ENCODE data around the gene CD209.
"Not testable (repeated sequence)": the region's sequence is repeated elsewhere in the genome, so short reads cannot be mapped to it uniquely, and the experiment has no call there.

Gene CD209

DNA sequence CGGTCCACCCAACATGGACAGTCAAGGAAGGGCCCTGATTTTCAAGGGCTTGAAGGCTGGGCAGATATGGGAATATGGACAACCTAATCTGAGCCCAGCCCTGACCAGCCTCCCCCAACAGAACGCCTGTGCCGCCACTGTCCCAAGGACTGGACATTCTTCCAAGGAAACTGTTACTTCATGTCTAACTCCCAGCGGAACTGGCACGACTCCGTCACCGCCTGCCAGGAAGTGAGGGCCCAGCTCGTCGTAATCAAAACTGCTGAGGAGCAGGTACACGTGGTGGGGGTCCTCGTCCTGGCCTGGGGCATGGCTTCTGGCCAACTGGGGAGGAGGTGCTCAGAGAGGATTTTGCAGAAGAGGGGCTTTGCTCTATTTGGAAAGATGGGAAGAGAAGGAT lies 19.2 kb upstream of the CD209 start:
- no peak for DNase-seq

GRCh38 chr19:7765043-7765442 lies 17.7 kb upstream of the CD209 start:
- not testable (repeated sequence) for DNase-seq

- not testable (repeated sequence) for DNase-seq
These were observed 16.8 kb upstream of the CD209 start for GRCh38 chr19:7764157-7764556.

DNA sequence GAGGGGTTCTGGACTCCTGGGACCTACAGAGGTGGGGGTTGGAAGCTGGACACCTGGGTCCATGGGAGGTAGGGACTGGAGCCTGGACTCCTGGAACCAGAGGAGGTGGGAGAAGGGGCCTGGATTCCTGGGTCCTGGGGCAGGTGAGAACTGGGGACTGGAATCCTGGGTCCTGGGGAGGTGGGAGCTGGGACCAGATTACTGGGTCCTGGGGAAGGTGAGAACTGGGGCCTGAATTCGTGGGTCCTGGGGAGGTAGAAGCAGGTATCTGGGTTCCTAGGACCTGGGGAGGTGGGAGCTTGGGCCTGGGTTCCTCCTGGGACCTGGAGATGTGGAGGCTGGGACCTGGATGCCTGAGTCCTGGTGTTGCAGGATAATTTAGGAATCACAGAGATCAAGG lies 16.4 kb upstream of the CD209 start:
- no peak for DNase-seq

GRCh38 chr19:7762719-7763293 lies 15.5 kb upstream of the CD209 start, which contains the start of gene CLEC4M:
CLEC4M (plus strand) TSS chr19:7763243; CDS start chr19:7763267, 24 bp downstream.
- DNase-seq: no peak

DNA sequence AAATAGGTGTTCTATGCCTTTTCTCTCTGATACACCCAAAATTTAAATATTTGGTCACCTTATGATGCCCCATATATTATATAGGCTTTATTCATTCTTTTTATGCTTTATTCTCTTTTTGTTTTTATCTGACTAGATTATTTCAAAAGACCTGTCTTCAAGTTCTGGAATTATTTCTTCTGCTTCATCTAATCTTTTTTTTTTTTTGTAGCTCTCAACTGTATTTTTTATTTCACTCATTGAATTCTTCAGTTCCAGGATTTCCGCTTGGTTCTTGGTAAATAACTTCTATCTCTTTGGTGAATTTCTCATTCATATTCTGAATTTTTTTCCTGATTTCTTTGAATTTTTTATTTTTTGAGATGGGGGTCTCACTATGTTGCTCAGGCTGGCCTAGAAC lies 11.8 kb upstream of the CD209 start:
- DNase-seq: no peak

GRCh38 chr19:7757358-7757757 lies 10.0 kb upstream of the CD209 start:
- no peak for DNase-seq

GRCh38 chr19:7756258-7756657 lies 8.9 kb upstream of the CD209 start:
- no peak for DNase-seq

DNA sequence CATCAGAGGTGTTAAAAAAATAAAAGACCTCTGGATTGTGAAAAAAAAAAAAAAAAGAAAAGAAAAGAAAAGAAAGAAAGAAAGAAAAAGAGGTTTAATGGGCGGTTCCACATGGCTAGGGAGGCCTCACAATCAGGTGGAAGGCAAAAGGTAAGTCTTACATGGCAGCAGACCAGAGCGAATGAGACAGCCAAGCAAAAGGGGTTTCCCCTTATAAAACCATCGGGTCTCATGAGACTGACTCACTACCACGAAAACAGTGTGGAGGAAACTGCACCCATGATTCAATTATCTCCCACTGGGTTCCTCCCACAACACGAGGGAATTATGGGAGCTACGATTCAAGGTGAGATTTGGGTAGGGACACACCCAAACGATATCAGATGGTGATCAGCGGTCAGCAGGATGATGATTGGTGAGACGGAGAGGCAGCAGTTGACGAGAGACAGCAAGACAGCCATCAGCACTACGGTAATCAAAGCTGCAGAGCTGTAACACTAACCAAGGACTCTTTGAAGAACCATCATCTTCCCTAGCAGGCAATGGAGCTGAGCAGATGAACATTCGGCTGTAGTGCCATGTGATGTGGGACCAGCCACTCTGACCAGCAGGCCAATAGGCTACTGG lies 3.9 kb upstream of the CD209 start:
- DNase-seq: no peak

DNA sequence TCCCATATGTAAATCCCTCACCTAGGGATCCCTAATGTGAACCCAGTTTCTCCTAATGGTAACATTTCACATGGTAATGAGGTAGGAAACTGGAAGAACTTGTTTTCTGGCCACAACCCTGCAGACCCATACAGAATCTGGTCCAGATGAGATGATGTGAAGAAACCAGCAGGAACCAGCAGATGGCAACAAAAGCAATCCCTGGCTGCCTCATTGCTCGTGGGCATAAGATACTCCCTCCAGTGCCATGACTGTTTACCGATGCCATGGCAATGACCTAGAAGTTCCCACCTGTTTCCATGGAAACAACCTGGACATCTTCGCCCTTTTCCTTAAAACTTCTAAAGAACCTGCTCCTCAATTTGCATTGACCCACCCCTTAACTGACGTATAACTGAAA lies 1.4 kb upstream of the CD209 start:
- DNase-seq: no peak

- DNase-seq: no peak
These were observed 837 bp upstream of the CD209 start for GRCh38 chr19:7748171-7748570.

DNA sequence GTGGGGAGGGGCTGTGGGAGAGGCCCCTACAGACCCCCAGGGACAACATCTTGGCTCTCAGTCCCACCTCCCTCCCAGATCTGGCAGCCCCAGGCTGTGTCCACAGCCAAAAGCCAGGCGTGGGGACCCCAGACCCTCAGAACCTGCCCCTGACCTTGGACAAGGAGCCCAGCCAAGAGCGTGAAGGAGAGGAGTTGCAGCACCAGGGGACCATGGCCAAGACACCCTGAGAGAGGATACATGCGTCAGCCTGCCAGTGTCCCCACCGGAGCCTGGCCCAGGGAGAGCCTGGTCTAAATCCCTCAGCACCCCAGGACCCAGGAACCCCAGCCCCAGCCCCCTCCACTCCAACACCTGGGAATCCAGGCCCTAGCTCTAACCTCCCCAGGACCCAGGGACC lies 1.0 kb downstream of the CD209 start:
- not testable (repeated sequence) for DNase-seq

- DNase-seq: no peak
These were observed 2.3 kb downstream of the CD209 start for GRCh38 chr19:7744871-7745650.

GRCh38 chr19:7744199-7744786 lies 3.0 kb downstream of the CD209 start:
- DNase-seq: no peak

DNA sequence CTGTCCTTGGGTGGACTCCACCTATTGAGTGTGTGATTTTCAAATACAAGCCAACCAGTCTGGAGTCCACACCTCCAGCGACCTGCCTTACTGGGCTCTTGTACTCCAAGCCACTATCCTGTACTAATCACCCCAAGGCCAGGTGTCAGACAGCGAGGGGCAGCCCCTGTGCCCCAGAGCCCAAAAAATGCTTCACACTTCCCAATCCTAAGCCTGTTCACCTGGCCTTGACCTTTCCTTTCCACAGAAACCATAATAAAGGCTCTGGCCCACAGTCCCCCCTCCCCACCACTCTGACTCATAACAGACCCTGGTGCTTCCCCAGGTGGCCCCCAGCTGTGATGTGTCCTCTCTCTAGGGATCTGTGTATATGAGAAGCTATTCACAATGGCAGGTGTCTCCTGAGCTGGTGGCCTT lies 3.9 kb downstream of the CD209 start:
- no peak for DNase-seq

DNA sequence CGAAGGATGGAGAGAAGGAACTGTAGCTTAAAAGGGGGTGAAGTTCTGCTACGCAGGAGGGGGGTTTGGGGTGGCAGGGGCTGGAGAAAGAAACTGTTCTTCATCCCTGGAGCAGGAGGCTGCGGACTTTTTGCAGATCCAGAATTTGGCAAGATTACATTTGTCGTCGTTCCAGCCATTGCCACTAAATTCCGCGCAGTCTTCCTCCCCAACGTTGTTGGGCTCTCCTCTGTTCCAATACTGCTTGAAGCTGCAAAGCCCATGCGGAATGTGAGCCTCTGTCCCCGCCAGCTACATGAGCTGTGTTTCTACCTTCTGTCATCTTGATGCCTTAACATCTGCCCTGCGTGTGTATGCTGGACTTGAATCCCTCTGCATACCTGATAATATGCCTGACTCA lies 4.3 kb downstream of the CD209 start:
- no peak for DNase-seq

GRCh38 chr19:7742575-7742974 lies 4.8 kb downstream of the CD209 start:
- no peak for DNase-seq

GRCh38 chr19:7740682-7741054 lies 6.7 kb downstream of the CD209 start:
- no peak for DNase-seq

GRCh38 chr19:7739801-7740681 lies 7.3 kb downstream of the CD209 start:
- DNase-seq: no peak

DNA sequence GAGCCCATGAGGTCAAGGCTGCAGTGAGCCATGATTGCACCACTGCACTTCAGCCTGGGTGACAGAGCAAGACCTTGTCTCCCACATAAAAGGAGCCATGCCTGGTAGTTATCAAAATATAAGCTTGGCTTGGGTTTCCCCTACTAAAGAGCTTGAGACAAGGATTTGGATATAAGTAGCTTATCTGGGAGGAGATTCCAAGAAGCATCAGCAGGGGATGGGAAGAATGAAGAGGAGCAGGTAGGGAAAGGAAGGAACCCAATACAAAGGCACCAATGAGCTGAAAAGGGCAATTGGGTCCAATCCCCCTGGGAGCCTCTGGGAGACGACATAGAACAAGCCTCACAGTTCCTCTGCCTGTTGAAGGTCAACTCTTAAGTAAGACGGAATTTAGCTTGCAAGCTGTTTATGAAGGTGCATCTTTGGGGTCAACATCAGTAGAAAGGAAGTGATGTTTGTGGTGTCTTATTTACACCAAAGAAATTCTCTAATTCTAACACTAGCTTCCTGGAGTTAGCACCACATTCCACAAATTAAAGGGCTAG lies 8.1 kb downstream of the CD209 start:
- no peak for DNase-seq

DNA sequence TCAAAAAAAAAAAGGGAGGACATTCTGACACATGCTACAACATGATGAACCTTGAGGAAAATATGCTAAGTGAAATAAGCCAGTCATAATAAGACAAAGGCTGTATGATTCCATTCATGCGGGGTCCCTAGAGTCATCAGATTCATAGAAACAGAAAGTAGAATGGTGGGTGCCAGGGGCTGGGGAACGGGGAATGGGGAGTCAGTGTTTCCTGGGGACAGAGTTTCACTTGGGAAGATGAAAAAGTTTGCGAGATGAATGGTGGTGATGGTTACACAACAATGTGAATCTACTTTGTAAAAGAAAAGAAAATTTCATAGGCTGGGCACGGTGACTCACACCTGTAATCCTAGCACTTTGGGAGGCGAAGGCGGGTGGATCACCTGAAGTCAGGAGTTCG lies 9.3 kb downstream of the CD209 start:
- no peak for DNase-seq

DNA sequence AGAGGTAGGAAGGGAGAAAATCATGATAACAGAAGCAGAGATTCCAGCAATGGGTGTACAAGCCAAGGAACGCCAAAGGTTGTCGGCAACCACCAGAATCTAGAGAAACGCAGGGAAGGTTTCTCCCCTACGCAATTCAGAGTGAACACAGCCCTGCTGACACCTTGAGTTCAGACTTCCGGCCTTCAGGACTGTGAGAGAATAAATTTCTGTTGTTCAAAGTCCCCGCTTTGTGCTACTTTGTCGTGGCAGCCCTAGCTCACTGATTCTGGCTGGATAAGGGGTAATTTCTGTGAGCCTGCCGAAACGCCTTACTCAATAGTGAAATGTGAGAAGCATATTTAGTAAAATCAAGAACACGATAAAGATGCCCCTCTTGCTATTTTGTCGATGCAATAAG lies 10.1 kb downstream of the CD209 start:
- no peak for DNase-seq

DNA sequence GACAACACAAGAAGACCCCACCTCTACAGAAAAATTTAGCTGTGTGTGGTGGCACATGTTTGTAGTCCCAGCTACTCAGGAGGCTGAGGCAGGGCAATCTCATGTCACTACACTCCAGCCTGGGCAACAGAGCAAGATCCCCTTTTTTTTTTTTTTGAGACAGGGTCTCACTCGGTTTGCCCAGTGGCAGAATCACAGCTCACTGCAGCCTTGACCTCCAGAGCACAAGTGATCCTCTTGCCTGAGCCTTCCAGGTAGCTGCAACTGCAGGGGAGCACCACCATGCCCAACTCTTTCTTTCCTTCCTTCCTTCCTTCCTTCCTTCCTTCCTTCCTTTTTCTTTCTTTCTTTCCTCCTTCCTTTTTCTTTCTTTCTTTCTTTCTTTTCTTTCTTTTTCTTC lies 11.2 kb downstream of the CD209 start:
- DNase-seq: no peak
